NT2/D1 (cell line): Measurements from ENCODE around the gene HEPACAM.
A peak's percentile ranks its signal among the peaks of the same experiment; 100 is the strongest.

Source experiments
- DNase-seq: peaks from one replicate; pipeline ENCODE4 v3.0.0-alpha.2; 2011; ENCODE audit warnings: low read depth, low spot score
- H3K27me3 ChIP-seq: 2 replicates; pipeline ENCODE4 v1.6.0; 2011; ENCODE audit warnings: mild to moderate bottlenecking; ENCODE audit not compliant: insufficient read length, insufficient read depth
- H3K36me3 ChIP-seq: 2 replicates; pipeline ENCODE4 v1.6.1; 2011; ENCODE audit warnings: mild to moderate bottlenecking, low read length, mixed read lengths; ENCODE audit not compliant: insufficient read depth, insufficient read length
- H3K4me1 ChIP-seq: 2 replicates; pipeline ENCODE4 v1.5.1; 2011; ENCODE audit not compliant: insufficient read depth, insufficient read length
- H3K4me3 ChIP-seq: 2 replicates; pipeline ENCODE4 v1.5.1; 2011; ENCODE audit warnings: low read depth; ENCODE audit not compliant: insufficient read length
- H3K9ac ChIP-seq: 2 replicates; pipeline ENCODE4 v1.6.0; 2011; ENCODE audit warnings: low read depth; ENCODE audit not compliant: insufficient read length
- H3K9me3 ChIP-seq: 2 replicates; pipeline ENCODE4 v1.5.1; 2011; ENCODE audit warnings: mild to moderate bottlenecking, low read length; ENCODE audit not compliant: insufficient read depth
- SUZ12 ChIP-seq: IDR thresholded peaks from 2 replicates; pipeline ENCODE4 v1.6.1; 2011; ENCODE audit not compliant: insufficient read length, insufficient read depth; ENCODE audit errors: extremely low read depth
- YY1 ChIP-seq: IDR thresholded peaks from 2 replicates; pipeline ENCODE4 v1.6.1; 2011; ENCODE audit not compliant: insufficient read length, insufficient read depth
- ZNF274 ChIP-seq: IDR thresholded peaks from 2 replicates; pipeline ENCODE4 v1.6.1; 2011; ENCODE audit warnings: mild to moderate bottlenecking, low read depth, low read length

The HEPACAM gene

GRCh38 chr11:124876818-124877630 is 58.8 kb downstream of the HEPACAM start:
- Histone ChIP-seq H3K27me3 (peaks cover 27% of the 10 kb centered on the region), H3K4me3 (peak overlapping the region; percentile 50), H3K36me3 (no peaks in the 10 kb centered on the region), H3K4me1 (peaks cover 3% of the 10 kb centered on the region), H3K9ac (peak overlapping the region; percentile 70), H3K9me3 (no peaks in the 10 kb centered on the region)
- DNase-seq = no peak
- TF ChIP-seq SUZ12 (no peak), ZNF274 (no peak), YY1 (no peak)

- DNase-seq = peak; percentile 91
- Histone ChIP-seq H3K4me3 (peak overlapping the region; percentile 51), H3K4me1 (peaks cover 3% of the 10 kb centered on the region), H3K9ac (peak overlapping the region; percentile 83), H3K9me3 (no peaks in the 10 kb centered on the region), H3K36me3 (no peaks in the 10 kb centered on the region), H3K27me3 (peaks cover 35% of the 10 kb centered on the region)
- TF ChIP-seq SUZ12 (no peak), YY1 (no peak), ZNF274 (no peak)
These were observed 59.7 kb downstream of the HEPACAM start for GRCh38 chr11:124875943-124876817.

- H3K4me1 ChIP-seq = peaks cover 3% of the 10 kb centered on the region
- H3K4me3 ChIP-seq = peak overlapping the region; percentile 51
- DNase-seq = no peak
- TF ChIP-seq SUZ12 = no peak
- no peak for TF ChIP-seq YY1
- TF ChIP-seq ZNF274 = no peak
- no peak overlapping the region for H3K9ac ChIP-seq
- H3K27me3 ChIP-seq = peaks cover 42% of the 10 kb centered on the region
- no peaks in the 10 kb centered on the region for H3K36me3 ChIP-seq
- H3K9me3 ChIP-seq = no peaks in the 10 kb centered on the region
These were observed 60.4 kb downstream of the HEPACAM start for GRCh38 chr11:124875401-124875800.

- Histone ChIP-seq H3K4me3 (no peak overlapping the region), H3K9ac (no peak overlapping the region), H3K36me3 (no peaks in the 10 kb centered on the region), H3K4me1 (peaks cover 3% of the 10 kb centered on the region), H3K9me3 (no peaks in the 10 kb centered on the region), H3K27me3 (peaks cover 49% of the 10 kb centered on the region)
- no peak for DNase-seq
- TF ChIP-seq SUZ12 (no peak), ZNF274 (no peak), YY1 (no peak)
These were observed 61.1 kb downstream of the HEPACAM start for GRCh38 chr11:124874571-124875255.

- no peak for DNase-seq
- TF ChIP-seq ZNF274 (no peak), SUZ12 (no peak), YY1 (no peak)
- Histone ChIP-seq H3K36me3 (no peaks in the 10 kb centered on the region), H3K27me3 (peaks cover 54% of the 10 kb centered on the region), H3K9me3 (no peaks in the 10 kb centered on the region), H3K9ac (no peak overlapping the region), H3K4me1 (peaks cover 3% of the 10 kb centered on the region), H3K4me3 (no peak overlapping the region)
These were observed 61.9 kb downstream of the HEPACAM start for GRCh38 chr11:124873951-124874350.

GRCh38 chr11:124872741-124873140 is 63.1 kb downstream of the HEPACAM start:
- TF ChIP-seq YY1 = no peak
- no peak for TF ChIP-seq ZNF274
- TF ChIP-seq SUZ12 = no peak
- Histone ChIP-seq H3K27me3 (peaks cover 65% of the 10 kb centered on the region), H3K9ac (no peak overlapping the region), H3K36me3 (no peaks in the 10 kb centered on the region), H3K4me1 (peaks cover 3% of the 10 kb centered on the region), H3K9me3 (no peaks in the 10 kb centered on the region), H3K4me3 (no peak overlapping the region)
- no peak for DNase-seq

- no peak for DNase-seq
- H3K4me3 ChIP-seq = no peak overlapping the region
- H3K27me3 ChIP-seq = peaks cover 68% of the 10 kb centered on the region
- no peaks in the 10 kb centered on the region for H3K9me3 ChIP-seq
- no peaks in the 10 kb centered on the region for H3K36me3 ChIP-seq
- H3K4me1 ChIP-seq = peaks cover 3% of the 10 kb centered on the region
- TF ChIP-seq SUZ12 (no peak), ZNF274 (no peak), YY1 (no peak)
- no peak overlapping the region for H3K9ac ChIP-seq
These were observed 63.6 kb downstream of the HEPACAM start for GRCh38 chr11:124872280-124872679.
